Mucosa of gallbladder (tissue), 1 donor: ENCODE measurements around the gene FRMD4A. TPM values are rescaled to one million over a fixed set of nuclear protein-coding genes. Genes with fewer than 3 reads are reported as not detected.
"Not testable (repeated sequence)": the region's sequence is repeated elsewhere in the genome, so short reads cannot be mapped to it uniquely, and the experiment has no call there.

Source experiments
- DNase-seq: peaks from one replicate; pipeline ENCODE4 v3.0.0-alpha.2; 2020; ENCODE audit warnings: low spot score
- total RNA-seq: library from RNA; stranded (reverse); gene quantifications from one replicate; pipeline ENCODE4 v1.2.1, GENCODE V29; 2021
- donor health status: DM: no; HTN: no; CAD: no.

FRMD4A gene
- total RNA-seq, 1 donor from 2014 or later, result 55.4 TPM

GRCh38 chr10:13722747-13723653, 607.7 kb downstream of the FRMD4A start:
- no peak for DNase-seq

- DNase-seq, result no peak
These were observed 609.2 kb downstream of the FRMD4A start for GRCh38 chr10:13721486-13721885.

- no peak for DNase-seq
These were observed 610.0 kb downstream of the FRMD4A start for GRCh38 chr10:13720699-13721098.

- DNase-seq, result no peak
These were observed 611.3 kb downstream of the FRMD4A start for GRCh38 chr10:13719425-13719824.

- DNase-seq, result no peak
These were observed 611.9 kb downstream of the FRMD4A start for GRCh38 chr10:13718820-13719219.

GRCh38 chr10:13717936-13718772, 612.6 kb downstream of the FRMD4A start:
- DNase-seq, result peak; percentile 82

GRCh38 chr10:13717571-13717935, 613.2 kb downstream of the FRMD4A start:
- DNase-seq, result no peak

GRCh38 chr10:13716081-13717071, 614.3 kb downstream of the FRMD4A start:
- no peak for DNase-seq

GRCh38 chr10:13715596-13715995, 615.1 kb downstream of the FRMD4A start:
- DNase-seq, result not testable (repeated sequence)

GRCh38 chr10:13715100-13715499, 615.6 kb downstream of the FRMD4A start:
- DNase-seq, result no peak

GRCh38 chr10:13712837-13713581, 617.7 kb downstream of the FRMD4A start:
- DNase-seq, result peak; percentile 40

DNA sequence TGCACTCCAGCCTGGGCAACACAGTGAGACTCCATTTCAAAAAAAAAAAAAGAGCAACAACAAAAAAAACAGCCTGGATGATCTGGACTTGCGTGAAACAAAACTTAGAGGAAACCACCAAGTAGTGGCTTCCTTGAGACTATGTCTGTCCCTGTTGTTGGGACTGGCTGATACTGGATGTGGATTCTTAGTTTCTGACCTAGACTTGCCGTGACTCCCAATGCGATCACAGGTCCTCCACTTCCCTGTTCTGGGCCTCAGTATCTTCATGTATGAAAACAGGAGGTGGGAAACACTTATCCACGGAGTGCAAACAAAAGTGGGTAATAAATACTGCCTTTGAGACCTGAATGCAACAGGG, 618.3 kb downstream of the FRMD4A start:
- no peak for DNase-seq

GRCh38 chr10:13711291-13711690, 619.4 kb downstream of the FRMD4A start:
- DNase-seq, result no peak

- DNase-seq, result no peak
These were observed 620.6 kb downstream of the FRMD4A start for GRCh38 chr10:13709931-13710650.

DNA sequence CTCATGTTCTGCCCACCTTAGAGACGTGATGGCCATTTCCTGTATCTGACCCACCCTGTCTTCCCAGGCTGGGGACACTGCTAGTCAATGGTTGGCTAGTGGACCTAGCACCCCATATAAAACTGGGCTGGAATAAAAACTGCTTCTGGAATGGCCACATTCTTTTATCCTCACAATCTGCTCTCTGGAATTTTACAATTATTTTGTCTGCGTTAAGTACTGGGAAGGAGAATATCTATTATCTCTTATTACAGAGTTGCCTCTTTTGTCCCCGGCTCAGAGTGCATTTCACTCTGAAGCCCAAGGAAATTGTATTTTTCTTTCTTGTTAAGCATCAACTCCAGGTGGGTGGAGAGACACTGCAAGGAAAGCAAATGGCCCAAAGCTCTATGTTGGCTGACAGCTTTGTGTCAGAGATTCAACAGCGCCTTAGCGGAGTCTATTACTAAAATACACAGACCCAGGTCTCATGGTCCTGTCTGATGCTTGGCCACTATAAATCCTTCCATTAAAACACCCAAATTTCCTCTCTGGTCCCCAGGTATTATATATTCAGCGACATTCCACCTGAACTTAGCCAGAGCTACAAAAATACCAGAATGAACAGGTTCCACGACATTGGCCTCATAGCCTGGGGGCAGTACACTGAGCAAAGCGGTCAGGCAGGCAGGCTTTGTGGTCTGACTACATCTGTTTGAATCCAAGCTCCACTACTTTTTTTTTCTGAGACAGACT, 622.3 kb downstream of the FRMD4A start:
- DNase-seq, result no peak

DNA sequence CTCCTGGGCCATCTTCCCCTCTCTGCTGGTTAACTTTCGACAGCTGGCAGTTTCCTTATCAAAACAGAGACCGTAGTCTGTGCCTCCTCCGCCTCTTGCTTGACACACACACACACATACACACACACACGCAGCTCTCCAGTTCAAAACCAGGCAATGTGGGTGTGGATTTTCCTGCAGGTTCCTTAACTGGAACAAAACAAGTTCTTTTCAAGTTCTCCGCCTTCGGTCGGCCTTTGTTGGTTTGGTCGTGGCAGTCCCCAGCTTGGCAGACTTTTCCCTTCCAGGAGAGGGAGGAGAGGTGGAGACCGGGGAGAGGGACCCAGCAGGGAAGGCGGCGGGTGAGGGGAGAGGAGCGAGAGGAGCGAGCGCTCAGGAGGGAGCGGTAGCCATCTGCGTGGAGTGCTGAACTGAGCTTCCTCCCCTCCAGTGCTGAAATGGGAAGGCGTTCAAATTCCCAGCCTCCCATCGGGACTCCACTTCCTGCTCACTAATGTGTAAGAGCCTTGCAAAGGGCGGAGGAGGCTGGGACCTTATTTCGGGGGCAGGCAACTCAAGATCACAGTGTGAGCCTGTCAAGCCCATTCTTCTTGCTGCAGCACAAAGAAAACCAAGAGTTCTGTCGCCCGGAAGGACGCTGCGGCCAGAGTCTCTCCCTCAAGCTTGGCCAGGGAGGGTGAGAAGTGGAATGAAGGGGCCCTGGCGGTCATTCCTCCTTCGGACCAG, 623.4 kb downstream of the FRMD4A start:
- DNase-seq, result peak; percentile 75

DNA sequence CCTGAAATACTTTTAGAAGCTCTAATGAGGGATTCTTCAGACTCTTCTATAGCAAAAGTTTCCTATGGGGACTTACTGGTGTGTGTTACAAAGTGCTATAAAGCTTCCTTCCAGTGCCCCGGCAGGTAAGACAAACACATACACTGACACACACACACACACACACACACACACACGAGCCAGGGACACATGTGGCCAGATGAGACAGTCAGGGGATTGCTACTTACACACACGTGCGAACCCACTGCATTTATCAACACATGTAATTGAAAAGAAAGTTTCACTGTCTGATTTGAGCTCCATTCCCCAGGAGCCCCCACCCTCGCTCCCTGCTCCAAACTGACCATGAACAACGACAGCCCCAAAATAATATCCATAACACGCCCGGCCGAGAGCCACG, 624.1 kb downstream of the FRMD4A start:
- no peak for DNase-seq

- no peak for DNase-seq
These were observed 624.5 kb downstream of the FRMD4A start for GRCh38 chr10:13706175-13706574.
